GM23248 (cell line): ENCODE data around the gene FARS2.

ENCODE experiments used
- EZH2 ChIP-seq: fragments of 200-600 bp; sonication (generic); IDR thresholded peaks from 2 replicates; pipeline ENCODE4 v1.6.1; 2018; ENCODE audit warnings: antibody characterized with exemption, mild to moderate bottlenecking; ENCODE audit not compliant: insufficient read depth, poor library complexity, severe bottlenecking
- EZH2phosphoT487 ChIP-seq: fragments of 200-600 bp; sonication (generic); IDR thresholded peaks from 2 replicates; pipeline ENCODE4 v1.6.1; 2018; ENCODE audit warnings: antibody characterized with exemption, moderate library complexity, mild to moderate bottlenecking, low read depth; ENCODE audit not compliant: insufficient read depth

DNA sequence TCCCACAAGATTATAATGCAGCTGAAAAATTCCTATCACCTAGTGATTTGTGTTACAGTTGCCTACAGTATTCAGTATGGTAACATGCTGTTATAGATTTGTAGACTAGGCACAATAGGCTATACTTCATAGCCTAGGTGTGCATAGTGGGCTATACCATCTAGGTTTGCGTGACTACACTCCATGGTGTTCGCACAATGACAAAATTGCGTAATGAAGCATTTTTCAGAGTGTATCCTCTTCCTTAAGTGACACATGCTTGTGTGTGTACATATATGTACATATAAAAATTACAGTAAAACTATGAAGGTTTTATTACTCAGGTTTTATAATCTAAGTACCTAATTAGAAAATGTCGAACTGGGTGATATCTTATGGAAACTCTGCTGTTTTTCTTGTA, 133.0 kb downstream of the FARS2 start:
- TF ChIP-seq EZH2 (no peak), EZH2phosphoT487 (no peak)
